Mesendoderm (in vitro differentiated cells): ENCODE data around the gene AOPEP.

Experiments
- DNase-seq: peaks from one replicate; pipeline ENCODE4 v3.0.0; 2013
- H2AK5ac ChIP-seq: 2 replicates; pipeline ENCODE4 v1.6.1; 2013; ENCODE audit warnings: low read length, inconsistent platforms
- H2BK120ac ChIP-seq: 2 replicates; pipeline ENCODE4 v1.6.1; 2013; ENCODE audit warnings: low read depth, mild to moderate bottlenecking, low read length, moderate library complexity, mixed read lengths
- H2BK15ac ChIP-seq: replicated peaks from 2 replicates; pipeline ENCODE4 v1.6.1; 2013; ENCODE audit warnings: low read depth, mild to moderate bottlenecking, moderate library complexity
- H2BK5ac ChIP-seq: 2 replicates; pipeline ENCODE4 v1.6.1; 2013; ENCODE audit warnings: low read length, inconsistent platforms
- H3K18ac ChIP-seq: 2 replicates; pipeline ENCODE4 v1.6.1; 2013; ENCODE audit warnings: mild to moderate bottlenecking, low read length, mixed read lengths
- H3K23ac ChIP-seq: one replicate; pipeline ENCODE4 v1.6.1; 2013; ENCODE audit warnings: low read length
- H3K27ac ChIP-seq: 2 replicates; pipeline ENCODE4 v1.5.1; 2013; ENCODE audit warnings: low read depth, mild to moderate bottlenecking, inconsistent platforms, low read length, moderate library complexity
- H3K27me3 ChIP-seq: 2 replicates; pipeline ENCODE4 v1.6.1; 2013; ENCODE audit warnings: low read length, control low read depth, mild to moderate bottlenecking, inconsistent platforms; ENCODE audit not compliant: insufficient read depth, poor library complexity
- H3K36me3 ChIP-seq: 2 replicates; pipeline ENCODE4 v1.6.1; 2013; ENCODE audit warnings: low read length, inconsistent platforms; ENCODE audit not compliant: control insufficient read depth, insufficient read depth
- H3K4ac ChIP-seq: one replicate; pipeline ENCODE4 v1.6.1; 2013; ENCODE audit warnings: low read depth, mild to moderate bottlenecking, low read length, moderate library complexity
- H3K4me1 ChIP-seq: 2 replicates; pipeline ENCODE4 v1.6.1; 2013; ENCODE audit warnings: low read depth, low read length, inconsistent platforms; ENCODE audit not compliant: control insufficient read depth
- H3K4me2 ChIP-seq: 2 replicates; pipeline ENCODE4 v1.6.1; 2013; ENCODE audit warnings: low read length
- H3K4me3 ChIP-seq: 2 replicates; pipeline ENCODE4 v1.5.1; 2013; ENCODE audit warnings: mild to moderate bottlenecking, low read length
- H3K56ac ChIP-seq: one replicate; pipeline ENCODE4 v1.6.1; 2013; ENCODE audit warnings: low read length
- H3K79me1 ChIP-seq: 2 replicates; pipeline ENCODE4 v1.6.1; 2013; ENCODE audit warnings: low read length, inconsistent platforms
- H3K79me2 ChIP-seq: 2 replicates; pipeline ENCODE4 v1.6.1; 2013; ENCODE audit warnings: mild to moderate bottlenecking, low read length; ENCODE audit not compliant: control insufficient read depth, insufficient read depth
- H3K9ac ChIP-seq: 2 replicates; pipeline ENCODE4 v1.6.1; 2013; ENCODE audit warnings: low read length, inconsistent platforms
- H4K5ac ChIP-seq: one replicate; pipeline ENCODE4 v1.6.1; 2013; ENCODE audit warnings: low read length
- H4K8ac ChIP-seq: one replicate; pipeline ENCODE4 v1.6.1; 2013; ENCODE audit warnings: low read depth, mild to moderate bottlenecking, control low read depth, low read length, moderate library complexity
- WGBS: extraction: QIAGEN DNeasy Blood & Tissue Kit; methylation state at CpG from one replicate; pipeline ENCODE4 v1.1.7; 2013; ENCODE audit warnings: low lambda C conversion rate, missing lambda C conversion rate; ENCODE audit not compliant: insufficient coverage; ENCODE audit errors: extremely low coverage; 5-methylcytosine and 5-hydroxymethylcytosine counted together

The AOPEP gene

GRCh38 chr9:94823710-94824109 lies 97.2 kb downstream of the AOPEP start:
- H3K23ac ChIP-seq: no peak overlapping the region
- no peak overlapping the region for H4K5ac ChIP-seq
- H2BK15ac ChIP-seq: no peak overlapping the region
- no peak overlapping the region for H3K4ac ChIP-seq
- no peak for DNase-seq
- H3K4me1 ChIP-seq: no peaks in the 10 kb centered on the region
- H3K79me1 ChIP-seq: no peaks in the 10 kb centered on the region
- no peak overlapping the region for H3K9ac ChIP-seq
- WGBS: no CpG with 5 or more reads among the region's 5 CpGs
- H3K27me3 ChIP-seq: no peaks in the 10 kb centered on the region
- no peaks in the 10 kb centered on the region for H3K79me2 ChIP-seq
- H3K4me3 ChIP-seq: no peak overlapping the region
- H3K56ac ChIP-seq: no peak overlapping the region
- H3K36me3 ChIP-seq: no peaks in the 10 kb centered on the region
- H4K8ac ChIP-seq: no peak overlapping the region
- H2BK5ac ChIP-seq: no peak overlapping the region
- no peak overlapping the region for H3K4me2 ChIP-seq
- H2BK120ac ChIP-seq: no peak overlapping the region
- H3K27ac ChIP-seq: no peak overlapping the region
- no peak overlapping the region for H3K18ac ChIP-seq
- no peak overlapping the region for H2AK5ac ChIP-seq

GRCh38 chr9:94824411-94824810 lies 97.9 kb downstream of the AOPEP start:
- Histone ChIP-seq H3K27me3 (no peaks in the 10 kb centered on the region), H2BK120ac (no peak overlapping the region), H3K9ac (no peak overlapping the region), H3K36me3 (no peaks in the 10 kb centered on the region), H2BK15ac (no peak overlapping the region), H3K56ac (no peak overlapping the region), H4K5ac (no peak overlapping the region), H2BK5ac (no peak overlapping the region), H3K18ac (no peak overlapping the region), H3K4ac (no peak overlapping the region), H4K8ac (no peak overlapping the region), H3K4me1 (no peaks in the 10 kb centered on the region), H2AK5ac (no peak overlapping the region), H3K79me2 (no peaks in the 10 kb centered on the region), H3K4me3 (no peak overlapping the region), H3K27ac (no peak overlapping the region), H3K23ac (no peak overlapping the region), H3K4me2 (no peak overlapping the region), H3K79me1 (no peaks in the 10 kb centered on the region)
- WGBS: no CpG with 5 or more reads among the region's 2 CpGs
- no peak for DNase-seq

GRCh38 chr9:94824913-94825610 lies 98.6 kb downstream of the AOPEP start:
- H3K9ac ChIP-seq: no peak overlapping the region
- no peak overlapping the region for H4K8ac ChIP-seq
- no peak overlapping the region for H3K56ac ChIP-seq
- no peaks in the 10 kb centered on the region for H3K36me3 ChIP-seq
- no peak overlapping the region for H3K4ac ChIP-seq
- H4K5ac ChIP-seq: no peak overlapping the region
- H3K18ac ChIP-seq: no peak overlapping the region
- no peaks in the 10 kb centered on the region for H3K79me2 ChIP-seq
- H3K27me3 ChIP-seq: no peaks in the 10 kb centered on the region
- no peaks in the 10 kb centered on the region for H3K4me1 ChIP-seq
- no peak overlapping the region for H3K4me2 ChIP-seq
- no peak overlapping the region for H2BK120ac ChIP-seq
- H2BK5ac ChIP-seq: no peak overlapping the region
- H3K23ac ChIP-seq: no peak overlapping the region
- H3K4me3 ChIP-seq: no peak overlapping the region
- H3K79me1 ChIP-seq: no peaks in the 10 kb centered on the region
- H2AK5ac ChIP-seq: no peak overlapping the region
- peak; percentile 49 for DNase-seq
- no CpG with 5 or more reads among the region's 12 CpGs for WGBS
- no peak overlapping the region for H2BK15ac ChIP-seq
- no peak overlapping the region for H3K27ac ChIP-seq

- Histone ChIP-seq H4K5ac (no peak overlapping the region), H2BK5ac (no peak overlapping the region), H2BK120ac (no peak overlapping the region), H3K36me3 (no peaks in the 10 kb centered on the region), H3K79me2 (no peaks in the 10 kb centered on the region), H3K4me2 (no peak overlapping the region), H3K79me1 (no peaks in the 10 kb centered on the region), H3K27ac (no peak overlapping the region), H3K18ac (no peak overlapping the region), H3K9ac (no peak overlapping the region), H3K4ac (no peak overlapping the region), H3K4me1 (no peaks in the 10 kb centered on the region), H3K23ac (no peak overlapping the region), H2AK5ac (no peak overlapping the region), H2BK15ac (no peak overlapping the region), H4K8ac (no peak overlapping the region), H3K56ac (no peak overlapping the region), H3K27me3 (no peaks in the 10 kb centered on the region), H3K4me3 (no peak overlapping the region)
- no peak for DNase-seq
- WGBS: no CpG with 5 or more reads among the region's 4 CpGs
Observed at GRCh38 chr9:94825611-94825958, 99.1 kb downstream of the AOPEP start.

- no peak overlapping the region for H2BK5ac ChIP-seq
- no peak overlapping the region for H3K56ac ChIP-seq
- DNase-seq: no peak
- no peak overlapping the region for H3K23ac ChIP-seq
- H2AK5ac ChIP-seq: no peak overlapping the region
- no peak overlapping the region for H3K9ac ChIP-seq
- H3K79me2 ChIP-seq: no peaks in the 10 kb centered on the region
- H4K5ac ChIP-seq: no peak overlapping the region
- no peaks in the 10 kb centered on the region for H3K79me1 ChIP-seq
- H3K4me3 ChIP-seq: no peak overlapping the region
- no peak overlapping the region for H3K4me2 ChIP-seq
- no CpG with 5 or more reads among the region's 9 CpGs for WGBS
- H3K4me1 ChIP-seq: no peaks in the 10 kb centered on the region
- no peak overlapping the region for H4K8ac ChIP-seq
- H3K27ac ChIP-seq: no peak overlapping the region
- H3K18ac ChIP-seq: no peak overlapping the region
- no peak overlapping the region for H2BK15ac ChIP-seq
- no peak overlapping the region for H3K4ac ChIP-seq
- no peaks in the 10 kb centered on the region for H3K36me3 ChIP-seq
- H2BK120ac ChIP-seq: no peak overlapping the region
- H3K27me3 ChIP-seq: no peaks in the 10 kb centered on the region
Observed at GRCh38 chr9:94826044-94826443, 99.5 kb downstream of the AOPEP start.
